NT2/D1 (cell line): ENCODE results near the gene FLG.
"Not testable (repeated sequence)": the region's sequence is repeated elsewhere in the genome, so short reads cannot be mapped to it uniquely, and the experiment has no call there.

Experiments used
- DNase-seq: peaks from one replicate; pipeline ENCODE4 v3.0.0-alpha.2; 2011; ENCODE audit warnings: low read depth, low spot score
- H3K27me3 ChIP-seq: 2 replicates; pipeline ENCODE4 v1.6.0; 2011; ENCODE audit warnings: mild to moderate bottlenecking; ENCODE audit not compliant: insufficient read length, insufficient read depth
- H3K36me3 ChIP-seq: 2 replicates; pipeline ENCODE4 v1.6.1; 2011; ENCODE audit warnings: mild to moderate bottlenecking, low read length, mixed read lengths; ENCODE audit not compliant: insufficient read depth, insufficient read length
- H3K4me1 ChIP-seq: 2 replicates; pipeline ENCODE4 v1.5.1; 2011; ENCODE audit not compliant: insufficient read depth, insufficient read length
- H3K4me3 ChIP-seq: 2 replicates; pipeline ENCODE4 v1.5.1; 2011; ENCODE audit warnings: low read depth; ENCODE audit not compliant: insufficient read length
- H3K9ac ChIP-seq: 2 replicates; pipeline ENCODE4 v1.6.0; 2011; ENCODE audit warnings: low read depth; ENCODE audit not compliant: insufficient read length
- H3K9me3 ChIP-seq: 2 replicates; pipeline ENCODE4 v1.5.1; 2011; ENCODE audit warnings: mild to moderate bottlenecking, low read length; ENCODE audit not compliant: insufficient read depth
- SUZ12 ChIP-seq: IDR thresholded peaks from 2 replicates; pipeline ENCODE4 v1.6.1; 2011; ENCODE audit not compliant: insufficient read length, insufficient read depth; ENCODE audit errors: extremely low read depth
- YY1 ChIP-seq: IDR thresholded peaks from 2 replicates; pipeline ENCODE4 v1.6.1; 2011; ENCODE audit not compliant: insufficient read length, insufficient read depth
- ZNF274 ChIP-seq: IDR thresholded peaks from 2 replicates; pipeline ENCODE4 v1.6.1; 2011; ENCODE audit warnings: mild to moderate bottlenecking, low read depth, low read length

FLG gene

GRCh38 chr1:152313319-152313801 is 11.7 kb downstream of the FLG start:
- no peaks in the 10 kb centered on the region for H3K4me1 ChIP-seq
- no peak overlapping the region for H3K9ac ChIP-seq
- H3K36me3 ChIP-seq: peaks cover 59% of the 10 kb centered on the region
- DNase-seq: no peak
- TF ChIP-seq ZNF274 (no peak), YY1 (no peak)
- H3K4me3 ChIP-seq: no peak overlapping the region
- H3K27me3 ChIP-seq: no peaks in the 10 kb centered on the region
- H3K9me3 ChIP-seq: no peaks in the 10 kb centered on the region

DNA sequence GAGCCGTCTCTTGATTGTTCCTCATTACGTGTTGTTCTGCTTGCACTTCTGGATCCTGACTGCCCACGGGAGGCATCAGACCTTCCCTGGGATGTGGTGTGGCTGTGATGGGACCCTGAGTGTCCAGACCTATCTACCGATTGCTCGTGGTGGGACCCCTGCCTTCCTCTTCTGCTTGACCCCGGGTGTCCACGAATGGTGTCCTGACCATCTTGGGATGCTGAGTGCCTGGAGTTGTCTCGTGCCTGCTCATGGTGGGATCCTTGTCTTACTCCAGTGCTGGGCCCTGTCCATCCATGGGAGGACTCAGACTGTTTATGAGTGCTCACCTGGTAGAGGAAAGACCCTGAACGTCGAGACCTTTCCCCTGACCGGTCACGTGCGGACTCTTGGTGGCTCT is 12.9 kb downstream of the FLG start:
- not testable (repeated sequence) for H3K9ac ChIP-seq, H3K27me3 ChIP-seq, DNase-seq, H3K9me3 ChIP-seq, H3K4me1 ChIP-seq, H3K4me3 ChIP-seq
- H3K36me3 ChIP-seq: peaks cover 69% of the 10 kb centered on the region

DNA sequence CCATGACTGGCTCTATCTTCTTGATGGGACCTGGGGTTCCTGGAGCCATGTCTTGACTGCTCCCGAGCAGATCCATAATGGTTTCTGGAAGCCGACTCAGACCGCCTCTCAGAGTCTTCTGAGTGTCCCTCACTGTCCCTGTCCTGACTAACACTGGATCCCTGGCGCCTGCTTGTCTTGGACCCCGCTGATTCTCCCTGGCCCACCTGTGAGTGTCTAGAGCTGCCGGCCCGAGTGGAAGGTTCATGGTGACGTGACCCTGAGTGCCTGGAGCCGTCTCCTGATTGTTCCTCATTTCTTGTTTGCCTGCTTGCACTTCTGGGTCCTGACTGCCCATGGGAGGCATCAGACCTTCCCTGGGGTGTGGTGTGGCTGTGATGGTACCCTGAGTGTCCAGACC is 15.1 kb downstream of the FLG start:
- H3K4me1 ChIP-seq: no peaks in the 10 kb centered on the region
- DNase-seq: no peak
- no peaks in the 10 kb centered on the region for H3K9me3 ChIP-seq
- no peak overlapping the region for H3K9ac ChIP-seq
- no peaks in the 10 kb centered on the region for H3K27me3 ChIP-seq
- peaks cover 73% of the 10 kb centered on the region for H3K36me3 ChIP-seq
- TF ChIP-seq YY1: no peak
- no peak for TF ChIP-seq SUZ12
- TF ChIP-seq ZNF274: no peak
- H3K4me3 ChIP-seq: no peak overlapping the region

- not testable (repeated sequence) for DNase-seq, H3K9me3 ChIP-seq, H3K4me3 ChIP-seq, H3K4me1 ChIP-seq, H3K27me3 ChIP-seq, H3K9ac ChIP-seq
- H3K36me3 ChIP-seq: peaks cover 75% of the 10 kb centered on the region
Observed at GRCh38 chr1:152309320-152309901, 15.6 kb downstream of the FLG start.

GRCh38 chr1:152308758-152309157 is 16.3 kb downstream of the FLG start:
- not testable (repeated sequence) for H3K4me3 ChIP-seq, DNase-seq, H3K27me3 ChIP-seq, H3K9ac ChIP-seq, H3K9me3 ChIP-seq, H3K4me1 ChIP-seq
- peaks cover 74% of the 10 kb centered on the region for H3K36me3 ChIP-seq

DNA sequence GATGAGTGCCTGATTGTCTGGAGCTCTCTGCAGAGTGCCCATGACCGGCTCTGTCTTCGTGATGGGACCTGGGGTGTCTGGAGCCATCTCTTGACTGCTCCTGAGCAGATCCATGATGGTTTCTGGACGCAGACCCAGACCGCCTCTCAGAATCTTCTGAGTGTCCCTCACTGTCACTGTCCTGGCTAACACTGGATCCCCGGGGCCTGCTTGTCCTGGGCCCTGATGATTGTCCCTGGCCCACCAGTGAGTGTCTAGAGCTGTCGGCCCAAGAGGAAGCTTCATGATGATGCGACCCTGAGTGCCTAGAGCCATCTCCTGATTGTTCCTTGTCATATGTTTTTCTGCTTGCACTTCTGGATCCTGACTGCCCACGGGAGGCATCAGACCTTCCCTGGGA is 17.1 kb downstream of the FLG start:
- H3K4me1 ChIP-seq, H3K9ac ChIP-seq, DNase-seq, H3K27me3 ChIP-seq, H3K9me3 ChIP-seq, H3K4me3 ChIP-seq: not testable (repeated sequence)
- H3K36me3 ChIP-seq: peaks cover 72% of the 10 kb centered on the region

GRCh38 chr1:152306123-152306522 is 18.9 kb downstream of the FLG start:
- not testable (repeated sequence) for DNase-seq, H3K4me3 ChIP-seq, H3K9me3 ChIP-seq

GRCh38 chr1:152304773-152305172 is 20.3 kb downstream of the FLG start:
- not testable (repeated sequence) for H3K4me1 ChIP-seq, H3K9ac ChIP-seq, H3K4me3 ChIP-seq, DNase-seq, H3K27me3 ChIP-seq, H3K9me3 ChIP-seq
- H3K36me3 ChIP-seq: peaks cover 44% of the 10 kb centered on the region

More at GRCh38 chr1:152306123-152306522, 18.9 kb downstream of the FLG start:
- H3K9ac ChIP-seq, H3K4me1 ChIP-seq, H3K27me3 ChIP-seq: not testable (repeated sequence)
- peaks cover 57% of the 10 kb centered on the region for H3K36me3 ChIP-seq

- H3K4me1 ChIP-seq, H3K27me3 ChIP-seq, H3K9ac ChIP-seq, H3K4me3 ChIP-seq, H3K9me3 ChIP-seq, DNase-seq: not testable (repeated sequence)
- H3K36me3 ChIP-seq: peaks cover 29% of the 10 kb centered on the region
Observed at GRCh38 chr1:152303139-152303872, 21.7 kb downstream of the FLG start.

GRCh38 chr1:152256394-152256793 is 68.6 kb downstream of the FLG start:
- peaks cover 28% of the 10 kb centered on the region for H3K36me3 ChIP-seq
- H3K4me1 ChIP-seq, H3K9me3 ChIP-seq, DNase-seq, H3K9ac ChIP-seq, H3K4me3 ChIP-seq, H3K27me3 ChIP-seq: not testable (repeated sequence)
